K562 (cell line): ENCODE results near the gene TAOK2.

Experiments used
- ATF3 ChIP-seq, 2 experiments: fragments of 450-650 bp in 1 of 2; sonication (generic) in 1 of 2; formaldehyde crosslinking in 1 of 2; IDR thresholded peaks in 1 of 2; conservative IDR thresholded peaks in 1 of 2; 2 replicates each; pipeline versions ENCODE4 v1.6.1 to v1.8.1; 2016 to 2023; ENCODE audit warnings: mild to moderate bottlenecking in 2 of 2, moderate library complexity in 2 of 2, inconsistent platforms in 1 of 2, missing genetic modification reagents in 1 of 2
- BRCA1 ChIP-seq, 2 experiments: fragments of 450-650 bp in 1 of 2; sonication (generic) in 1 of 2; formaldehyde crosslinking in 1 of 2; IDR thresholded peaks; 2 replicates each; pipeline versions ENCODE4 v1.5.0 to v1.6.1; 2017 to 2020; ENCODE audit warnings: mild to moderate bottlenecking in 1 of 2, missing genetic modification reagents in 1 of 2
- CTCF ChIP-seq, 3 experiments: IDR thresholded peaks in 2 of 3; conservative IDR thresholded peaks in 1 of 3; 2 replicates each; pipeline ENCODE4 v1.5.1; 2011 to 2012; ENCODE audit warnings: low read length in 3 of 3, mild to moderate bottlenecking in 3 of 3, control low read depth in 2 of 3, improper control_type of control experiment in 1 of 3, inconsistent platforms in 1 of 3, low read depth in 1 of 3, mixed read lengths in 1 of 3, moderate library complexity in 1 of 3; ENCODE audit not compliant: insufficient read depth in 2 of 3
- EZH2 ChIP-seq: IDR thresholded peaks from 2 replicates; pipeline ENCODE4 v1.6.1; 2012; ENCODE audit warnings: low read depth, mild to moderate bottlenecking, inconsistent platforms, low read length, borderline replicate concordance
- HDAC2 ChIP-seq: fragments of 450-650 bp; IDR thresholded peaks from 2 replicates; pipeline ENCODE4 v1.6.1; 2016; ENCODE audit warnings: mild to moderate bottlenecking
- MGA ChIP-seq: fragments of 450-650 bp; IDR thresholded peaks from 2 replicates; pipeline ENCODE4 v1.6.1; 2016; ENCODE audit warnings: mild to moderate bottlenecking, moderate library complexity
- POLR2AphosphoS5 ChIP-seq: IDR thresholded peaks from 2 replicates; pipeline ENCODE4 v1.6.1; 2011; ENCODE audit warnings: mild to moderate bottlenecking, low read depth, low read length, moderate library complexity; ENCODE audit not compliant: control insufficient read depth, insufficient read depth
- SIN3B ChIP-seq: fragments of 450-650 bp; IDR thresholded peaks from 2 replicates; pipeline ENCODE4 v1.6.1; 2017; ENCODE audit warnings: low read depth, mild to moderate bottlenecking, moderate library complexity
- SREBF2 ChIP-seq: sonication (generic); formaldehyde crosslinking; IDR thresholded peaks from 2 replicates; pipeline ENCODE4 v1.4.0; 2020; ENCODE audit warnings: mild to moderate bottlenecking, missing genetic modification reagents
- ZBTB8A ChIP-seq: fragments of 450-650 bp; IDR thresholded peaks from 2 replicates; pipeline ENCODE4 v1.6.1; 2018; ENCODE audit warnings: mild to moderate bottlenecking, moderate library complexity; ENCODE audit not compliant: partially characterized antibody
- ZKSCAN3 ChIP-seq: fragments of 250-450 bp; sonication (Bioruptor Pico); IDR thresholded peaks from 2 replicates; pipeline ENCODE4 v1.4.0; 2020

GRCh38 chr16:29961127-29961478, 12.6 kb upstream of the TAOK2 start:
- TF ChIP-seq EZH2 (no peak), POLR2AphosphoS5 (no peak), ZBTB8A (no peak), CTCF (IDR thresholded peaks at IDR 0.05 in 2 of 3, conservative IDR thresholded peaks at IDR 0.05 in 1 of 3; ENCODE audit: insufficient read depth in 2 of 3, low read depth in 1 of 3, low read length in 3 of 3) (no peak), ATF3 (IDR thresholded peaks at IDR 0.05) (no peak), ATF3 (CRISPR knock-in tag; conservative IDR thresholded peaks at IDR 0.05) (no peak), SIN3B (no peak), ZKSCAN3 (CRISPR knock-in tag) (no peak), SREBF2 (CRISPR knock-in tag) (no peak), HDAC2 (no peak), BRCA1 (IDR thresholded peaks at IDR 0.05) (no peak), BRCA1 (CRISPR knock-in tag; IDR thresholded peaks at IDR 0.05) (no peak), MGA (no peak)
